Thyroid gland (tissue), 4 donors: ENCODE measurements around the gene BDH2. TPM values are rescaled to one million over a fixed set of nuclear protein-coding genes. Genes with fewer than 3 reads are reported as not detected.

Source experiments
- DNase-seq, 2 donors: peaks; one replicate each; pipeline ENCODE4 v3.0.0-alpha.2; 2019
- H3K27ac ChIP-seq, 3 donors: fragments of 200-600 bp; sonication (generic); 1 replicate in 2 of 3; 2 replicates in 1 of 3; pipeline ENCODE4 v1.5.1; 2016 to 2019; ENCODE audit warnings: mild to moderate bottlenecking in 1 of 3, moderate library complexity in 1 of 3
- H3K27me3 ChIP-seq: fragments of 200-600 bp; sonication (generic); one replicate; pipeline ENCODE4 v1.5.1; 2019
- H3K36me3 ChIP-seq, 2 donors: fragments of 200-600 bp; sonication (generic); one replicate each; pipeline ENCODE4 v1.5.1; 2016 to 2019
- H3K4me1 ChIP-seq, 2 donors: fragments of 200-600 bp; sonication (generic); one replicate each; pipeline ENCODE4 v1.5.1; 2017 to 2019
- H3K4me3 ChIP-seq, 3 donors: fragments of 200-600 bp; sonication (generic); replicated peaks in 1 of 3; 1 replicate in 2 of 3; 2 replicates in 1 of 3; pipeline ENCODE4 v1.5.1; 2016; ENCODE audit warnings: mild to moderate bottlenecking in 1 of 3
- H3K9me3 ChIP-seq: fragments of 200-600 bp; sonication (generic); one replicate; pipeline ENCODE4 v1.5.1; 2017
- POLR2A ChIP-seq, 2 donors: fragments of 450-650 bp; IDR thresholded peaks; one replicate each; pipeline ENCODE4 v1.6.1; 2017; ENCODE audit warnings: antibody characterized with exemption in 2 of 2, mild to moderate bottlenecking in 2 of 2, moderate library complexity in 1 of 2
- WGBS, 2 donors: methylation state at CpG; one replicate each; pipeline ENCODE4 v1.1.5; 2017; 5-methylcytosine and 5-hydroxymethylcytosine counted together
- intact Hi-C: fragments of 100-400 bp; cut with DNase I; formaldehyde crosslinking; loops from one replicate; pipeline ENCODE4 v1.15.1; 2023
- total RNA-seq, 4 donors: library from RNA; depleted of rRNA; stranded (reverse); fragments of >200 nt; gene quantifications; one replicate each; pipeline ENCODE4 v1.2.3, GENCODE V29; 2016
- TF ChIP-seq, protein P1 (sequence below), 6 experiments: fragments of 200-600 bp in 3 of 6; fragments of 450-650 bp in 3 of 6; sonication (generic) in 3 of 6; IDR thresholded peaks; one replicate each; pipeline ENCODE4 v1.5.1; 2016 to 2019; ENCODE audit warnings: antibody characterized with exemption in 6 of 6, mild to moderate bottlenecking in 2 of 6, inconsistent platforms in 1 of 6, moderate library complexity in 1 of 6

BDH2 gene
- total RNA-seq, 4 donors from 2014 or later = 113 to 131 (median 128) TPM

DNA sequence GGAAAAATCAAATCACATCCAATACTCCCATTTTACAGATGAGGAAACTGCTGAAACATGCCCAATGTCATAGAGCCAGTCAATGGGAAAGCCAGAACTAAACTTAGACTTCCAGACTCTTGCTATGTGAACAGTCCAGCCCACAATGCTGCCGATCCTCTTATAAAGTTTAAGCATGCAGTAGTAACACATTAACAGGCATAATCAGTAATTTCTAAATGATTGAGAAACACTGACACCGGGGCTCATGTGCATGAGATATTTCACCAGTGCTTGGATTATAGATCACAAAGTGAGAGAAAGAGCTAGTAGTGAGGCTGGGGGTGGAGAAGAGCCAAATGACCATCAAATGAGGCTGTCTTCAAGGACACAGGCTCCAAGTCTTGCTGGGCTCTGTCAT is 2.5 kb downstream of the BDH2 start:
- no peaks in the 10 kb centered on the region for H3K27me3 ChIP-seq
- no peaks in the 10 kb centered on the region for H3K36me3 ChIP-seq
- no peak overlapping the region for H3K27ac ChIP-seq
- no peaks in the 10 kb centered on the region for H3K9me3 ChIP-seq
- H3K4me3 ChIP-seq = no peak overlapping the region
- intact Hi-C loops = no loop called here
- 93 to 96% methylated on average over 2 of the region's 2 CpGs for WGBS, 2 donors
- TF ChIP-seq, protein P1, sequence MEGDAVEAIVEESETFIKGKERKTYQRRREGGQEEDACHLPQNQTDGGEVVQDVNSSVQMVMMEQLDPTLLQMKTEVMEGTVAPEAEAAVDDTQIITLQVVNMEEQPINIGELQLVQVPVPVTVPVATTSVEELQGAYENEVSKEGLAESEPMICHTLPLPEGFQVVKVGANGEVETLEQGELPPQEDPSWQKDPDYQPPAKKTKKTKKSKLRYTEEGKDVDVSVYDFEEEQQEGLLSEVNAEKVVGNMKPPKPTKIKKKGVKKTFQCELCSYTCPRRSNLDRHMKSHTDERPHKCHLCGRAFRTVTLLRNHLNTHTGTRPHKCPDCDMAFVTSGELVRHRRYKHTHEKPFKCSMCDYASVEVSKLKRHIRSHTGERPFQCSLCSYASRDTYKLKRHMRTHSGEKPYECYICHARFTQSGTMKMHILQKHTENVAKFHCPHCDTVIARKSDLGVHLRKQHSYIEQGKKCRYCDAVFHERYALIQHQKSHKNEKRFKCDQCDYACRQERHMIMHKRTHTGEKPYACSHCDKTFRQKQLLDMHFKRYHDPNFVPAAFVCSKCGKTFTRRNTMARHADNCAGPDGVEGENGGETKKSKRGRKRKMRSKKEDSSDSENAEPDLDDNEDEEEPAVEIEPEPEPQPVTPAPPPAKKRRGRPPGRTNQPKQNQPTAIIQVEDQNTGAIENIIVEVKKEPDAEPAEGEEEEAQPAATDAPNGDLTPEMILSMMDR (IDR thresholded peaks at IDR 0.05) = no peak
- no peak for TF ChIP-seq POLR2A (IDR thresholded peaks at IDR 0.05)
- H3K4me1 ChIP-seq = peaks cover 9 to 17% of the 10 kb centered on the region in 2 donors
- no peak for DNase-seq

DNA sequence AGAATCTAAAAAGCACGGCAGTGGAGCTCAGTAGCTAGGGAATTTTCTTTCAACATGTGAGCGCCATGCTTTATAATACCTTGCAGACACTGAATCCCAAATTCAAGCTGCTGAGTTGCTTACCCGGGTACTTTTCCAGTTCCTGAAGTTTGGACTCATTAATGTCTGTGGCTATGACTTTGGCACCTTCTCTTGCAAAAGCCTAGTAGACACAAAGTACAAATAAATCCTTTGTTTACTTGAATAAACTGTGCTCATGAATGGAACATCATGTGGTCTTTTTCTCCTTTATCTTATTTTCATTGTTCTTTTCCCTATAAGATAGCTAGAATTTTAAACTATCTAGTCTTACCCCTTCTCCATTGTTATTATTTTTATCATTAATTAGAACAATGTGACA is 4.6 kb downstream of the BDH2 start:
- H3K4me1 ChIP-seq = peaks cover 9 to 17% of the 10 kb centered on the region in 2 donors

DNA sequence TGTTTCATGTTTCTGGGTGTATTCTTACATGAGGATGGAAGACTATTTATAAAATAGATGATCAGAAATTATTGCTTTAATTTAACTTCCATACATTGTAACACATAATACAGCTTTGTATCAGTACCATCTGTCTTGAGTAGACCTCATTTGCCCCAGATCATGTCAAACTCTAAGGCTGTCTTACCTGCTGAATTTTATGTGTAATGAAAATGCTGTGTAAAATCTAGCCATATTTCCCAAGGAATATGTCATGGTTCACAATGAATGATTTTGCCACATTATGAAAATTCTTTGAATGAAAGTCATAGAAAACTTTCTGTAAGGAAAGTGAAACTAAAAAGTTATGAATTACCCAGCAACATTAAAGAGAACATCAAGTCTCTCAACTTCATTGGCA is 7.4 kb downstream of the BDH2 start:
- no peak overlapping the region for H3K4me3 ChIP-seq
- H3K36me3 ChIP-seq = peaks cover 22 to 33% of the 10 kb centered on the region in 2 donors
- H3K27me3 ChIP-seq = no peaks in the 10 kb centered on the region
- no peak for DNase-seq
- intact Hi-C loops = no loop called here
- H3K9me3 ChIP-seq = no peaks in the 10 kb centered on the region
- no peak overlapping the region for H3K27ac ChIP-seq
- no peaks in the 10 kb centered on the region for H3K4me1 ChIP-seq
- TF ChIP-seq, protein P1 (IDR thresholded peaks at IDR 0.05) = no peak
- TF ChIP-seq POLR2A (IDR thresholded peaks at IDR 0.05) = no peak

More for the DNA sequence above, 4.6 kb downstream of the BDH2 start:
- 92 to 93% methylated on average over 3 of the region's 3 CpGs for WGBS, 2 donors
- no peaks in the 10 kb centered on the region for H3K9me3 ChIP-seq
- H3K4me3 ChIP-seq = no peak overlapping the region
- no peaks in the 10 kb centered on the region for H3K27me3 ChIP-seq
- no peak for DNase-seq
- peaks cover 8 to 11% of the 10 kb centered on the region in 2 donors for H3K36me3 ChIP-seq
- no peak for TF ChIP-seq POLR2A (IDR thresholded peaks at IDR 0.05)
- TF ChIP-seq, protein P1 (IDR thresholded peaks at IDR 0.05) = no peak
- intact Hi-C loops = no loop called here
- H3K27ac ChIP-seq = no peak overlapping the region

DNA sequence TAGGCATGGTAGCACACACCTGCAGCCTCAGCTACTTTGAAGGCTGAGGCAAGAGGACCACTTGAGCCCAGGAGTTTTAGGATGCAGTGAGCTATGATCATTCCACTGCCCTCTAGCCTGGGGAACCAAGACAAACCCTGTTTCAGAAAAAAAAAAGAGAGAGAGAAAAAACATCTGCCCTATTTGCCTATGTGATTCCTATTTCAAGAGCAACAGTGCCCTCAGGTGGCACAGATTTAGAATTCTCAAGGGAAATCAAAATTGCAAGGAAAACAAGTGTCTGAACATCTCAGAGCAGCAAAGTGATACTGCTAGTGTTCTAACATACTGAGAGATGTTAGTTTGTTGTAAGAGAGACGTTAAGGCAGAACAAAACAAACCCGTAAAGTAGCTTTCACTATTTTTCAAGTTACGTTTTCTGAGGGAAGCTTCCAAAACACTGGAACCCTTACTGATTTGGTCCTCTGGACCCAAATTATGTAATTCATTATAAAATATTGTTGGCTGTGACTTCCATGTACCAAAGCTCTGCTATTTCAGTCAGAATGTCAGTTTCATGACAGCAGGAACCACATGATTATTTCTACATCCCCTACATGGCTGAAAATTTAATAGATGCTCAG is 7.9 kb downstream of the BDH2 start:
- H3K9me3 ChIP-seq = no peaks in the 10 kb centered on the region
- intact Hi-C loops = no loop called here
- no peaks in the 10 kb centered on the region for H3K4me1 ChIP-seq
- no peak overlapping the region for H3K4me3 ChIP-seq
- DNase-seq = peak; percentile 9 to 19
- H3K27ac ChIP-seq = no peak overlapping the region
- H3K27me3 ChIP-seq = no peaks in the 10 kb centered on the region
- H3K36me3 ChIP-seq = peaks cover 28 to 38% of the 10 kb centered on the region in 2 donors
- 64 to 68% methylated on average over 3 of the region's 3 CpGs for WGBS, 2 donors
- TF ChIP-seq, protein P1 (IDR thresholded peaks at IDR 0.05) = peak in 3 of 6 experiments; percentile 39 to 59 (median 45)
- TF ChIP-seq POLR2A (IDR thresholded peaks at IDR 0.05) = no peak

DNA sequence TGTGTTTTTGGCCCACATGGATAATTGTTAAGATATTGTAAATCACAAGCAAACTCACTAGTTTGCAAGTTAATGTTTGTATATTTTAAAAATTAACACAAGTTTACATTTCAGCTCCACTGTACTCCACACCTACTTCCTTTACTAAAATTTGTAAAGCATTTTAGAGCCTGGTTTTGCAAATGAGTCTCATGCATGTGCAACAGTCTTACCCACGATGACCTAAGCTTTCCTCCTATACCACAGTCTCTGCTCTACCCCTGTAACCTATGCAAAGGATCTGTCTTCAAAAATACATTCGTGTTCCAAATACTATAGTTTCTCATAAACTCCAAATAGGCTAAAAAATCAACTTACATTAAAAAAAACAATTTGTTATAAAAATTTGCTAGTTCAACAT is 10.2 kb downstream of the BDH2 start:
- H3K36me3 ChIP-seq = peaks cover 29 to 46% of the 10 kb centered on the region in 2 donors
- no peak for TF ChIP-seq POLR2A (IDR thresholded peaks at IDR 0.05)
- TF ChIP-seq, protein P1 (IDR thresholded peaks at IDR 0.05) = no peak

More for the DNA sequence above, 10.2 kb downstream of the BDH2 start:
- intact Hi-C loops = no loop called here
- 92 to 94% methylated on average over 2 of the region's 2 CpGs for WGBS, 2 donors
- H3K27ac ChIP-seq = no peak overlapping the region
- H3K9me3 ChIP-seq = no peaks in the 10 kb centered on the region
- DNase-seq = no peak
- H3K4me3 ChIP-seq = no peak overlapping the region
- no peaks in the 10 kb centered on the region for H3K4me1 ChIP-seq
- H3K27me3 ChIP-seq = no peaks in the 10 kb centered on the region
